Superior temporal gyrus (tissue), 1 donor: ENCODE data around the gene LAD1.

ENCODE experiments used
- DNase-seq: peaks from one replicate; pipeline ENCODE4 v3.0.0-alpha.2; 2016; ENCODE audit errors: extremely low spot score

The LAD1 gene

GRCh38 chr1:201349092-201349491, 50.0 kb downstream of the LAD1 start:
- DNase-seq: no peak

DNA sequence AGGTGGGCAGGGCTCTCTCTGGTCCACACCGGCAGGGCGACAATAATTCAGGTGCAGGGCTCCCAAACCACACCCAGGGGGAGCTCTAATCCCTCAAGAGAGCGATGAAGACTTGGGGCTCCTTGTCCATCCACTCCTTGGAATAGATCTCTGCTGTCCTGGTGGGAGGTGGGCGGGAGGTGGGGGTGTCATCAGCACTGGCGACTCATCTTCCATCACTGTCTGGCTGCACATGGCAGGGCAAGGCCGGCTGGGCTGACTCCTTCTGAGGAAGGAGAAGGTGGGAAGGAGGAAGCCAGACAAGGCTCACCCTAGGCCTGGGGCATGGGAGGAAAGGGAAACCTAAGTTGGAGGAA, 50.9 kb downstream of the LAD1 start:
- DNase-seq: peak; percentile 24

- no peak for DNase-seq
Observed at GRCh38 chr1:201347498-201348210, 51.5 kb downstream of the LAD1 start.

DNA sequence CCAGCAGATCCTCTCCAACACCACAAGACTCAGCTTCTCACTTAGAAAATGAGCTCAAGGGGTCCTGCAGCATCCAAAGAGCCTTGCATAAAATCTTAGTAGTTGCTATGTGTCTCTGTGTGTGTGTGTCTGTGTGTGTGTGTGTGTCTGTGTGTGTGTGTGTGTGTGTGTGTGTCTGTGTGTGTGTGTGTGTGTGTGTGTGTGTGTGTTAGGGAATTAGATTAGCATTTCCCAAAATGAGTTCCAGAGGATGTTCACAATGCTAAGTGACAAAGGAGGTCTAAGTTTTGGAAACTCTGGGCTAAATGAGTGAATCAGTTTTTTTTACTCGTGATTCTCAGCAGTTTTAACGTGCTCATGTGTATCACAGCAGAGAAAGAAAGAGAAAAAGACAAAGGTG, 52.1 kb downstream of the LAD1 start:
- no peak for DNase-seq

- DNase-seq: peak; percentile 40
Observed at GRCh38 chr1:201346337-201346939, 52.7 kb downstream of the LAD1 start.

DNA sequence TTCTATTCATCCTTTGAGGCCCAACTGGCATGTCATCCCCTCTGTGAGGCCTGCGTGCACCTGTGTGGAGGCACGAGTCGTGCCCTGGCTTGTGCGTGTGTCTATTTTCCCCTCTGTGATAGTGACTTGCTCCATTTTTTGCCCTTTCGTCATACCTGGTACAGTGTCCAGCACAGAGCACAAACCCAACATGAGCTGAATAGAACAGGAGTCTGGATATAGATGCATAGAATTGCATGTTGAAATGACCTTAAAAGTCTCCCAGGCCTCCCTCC, 54.1 kb downstream of the LAD1 start:
- DNase-seq: no peak

DNA sequence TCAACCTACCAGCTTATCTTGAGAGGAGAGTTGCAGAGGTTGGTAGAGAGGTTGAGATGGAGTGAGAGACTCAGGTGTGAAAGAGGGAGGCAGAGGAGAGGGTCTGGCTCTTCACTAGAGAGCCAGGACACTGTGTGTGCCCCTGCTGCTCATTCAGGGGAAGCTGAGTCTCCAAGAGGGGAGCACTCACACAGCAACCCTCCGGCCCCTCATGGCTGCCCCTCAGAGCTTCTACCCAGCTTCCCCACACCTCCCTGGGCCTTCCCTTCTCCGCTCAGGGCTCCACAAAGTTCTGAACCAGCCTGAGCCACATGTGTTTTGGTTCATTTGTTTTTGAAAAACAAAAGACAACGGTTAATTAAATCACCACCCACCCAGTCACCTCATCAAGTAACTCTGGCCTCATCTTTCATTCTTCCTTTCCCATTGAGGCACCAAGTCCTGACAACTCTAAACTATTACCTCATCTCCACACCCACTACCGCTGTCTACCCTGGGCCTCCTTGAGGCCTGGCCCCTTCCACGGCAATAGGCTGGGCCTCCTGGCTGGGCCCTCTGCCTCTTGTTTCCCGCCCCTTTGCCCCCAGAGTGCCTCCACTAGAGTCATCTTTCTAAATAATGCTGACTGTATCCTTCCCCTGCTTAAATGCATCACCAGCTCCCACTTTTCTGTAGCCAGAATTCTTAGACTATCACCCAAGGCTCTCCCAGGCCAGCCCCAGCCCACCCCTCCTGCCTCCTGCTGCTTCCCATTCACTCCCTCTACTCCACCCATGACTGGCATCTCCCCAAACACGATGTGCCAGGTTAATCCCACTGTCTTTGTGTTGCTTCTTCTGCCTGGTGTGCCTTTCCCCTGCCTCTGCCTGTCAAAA, 54.7 kb downstream of the LAD1 start:
- DNase-seq: no peak

DNA sequence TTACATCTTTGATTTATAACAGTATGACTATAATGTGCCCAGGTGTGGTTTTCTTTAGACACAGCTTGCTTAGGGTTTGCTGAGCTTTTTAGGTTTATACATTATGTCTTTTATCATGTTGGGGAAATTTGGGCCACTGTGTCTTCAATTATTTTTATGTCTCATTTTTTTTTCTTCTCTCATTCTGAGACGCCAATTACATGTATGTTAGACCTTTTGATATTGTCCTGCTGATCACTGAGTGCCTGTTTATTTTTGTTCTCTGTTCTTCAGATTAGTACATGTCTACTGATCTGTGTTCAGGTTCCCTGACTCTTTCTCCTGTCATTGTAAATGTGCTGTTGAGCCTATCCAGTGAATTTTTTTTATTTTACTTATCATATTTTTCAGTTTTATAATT, 57.7 kb downstream of the LAD1 start:
- DNase-seq: no peak

DNA sequence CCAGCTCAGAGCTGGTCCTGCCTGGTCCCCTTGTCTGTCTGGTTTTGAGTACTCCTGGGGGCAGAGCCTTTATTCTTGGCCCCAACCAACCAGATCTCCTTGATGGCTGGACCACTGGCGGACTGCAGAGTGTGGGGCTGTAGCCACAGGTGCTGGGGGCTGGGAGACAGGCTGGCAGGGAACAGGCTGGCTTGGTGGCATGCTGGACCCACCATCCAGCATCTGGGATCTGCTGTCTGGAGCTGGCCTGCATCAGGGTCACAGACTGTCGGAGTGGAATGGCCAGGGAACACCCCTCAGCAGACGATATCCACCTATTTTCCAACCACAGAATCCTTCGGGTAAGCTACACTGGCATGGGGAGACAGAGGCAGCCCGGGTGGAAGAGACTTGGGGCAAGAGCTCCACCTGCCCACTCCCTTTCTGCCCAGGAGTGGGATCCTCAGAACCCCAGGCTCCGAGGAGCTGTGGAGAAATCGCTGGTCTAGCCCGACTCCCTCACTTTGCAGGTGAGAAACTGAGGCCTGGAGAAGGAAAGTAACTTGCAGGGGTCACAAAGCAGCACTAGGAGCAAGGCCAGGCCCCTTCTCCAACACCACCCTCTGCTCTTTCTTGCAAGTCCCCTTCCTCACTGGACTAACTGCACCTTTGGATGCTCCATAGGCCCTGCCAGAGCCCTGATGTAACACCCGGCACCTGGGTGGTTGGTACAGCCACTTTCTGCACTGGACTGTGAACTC, 62.2 kb downstream of the LAD1 start:
- no peak for DNase-seq

GRCh38 chr1:201335901-201336300, 63.2 kb downstream of the LAD1 start:
- DNase-seq: no peak

- no peak for DNase-seq
Observed at GRCh38 chr1:201335174-201335870, 63.8 kb downstream of the LAD1 start.

GRCh38 chr1:201334325-201335173, 64.6 kb downstream of the LAD1 start:
- no peak for DNase-seq

- no peak for DNase-seq
Observed at GRCh38 chr1:201332616-201333335, 66.3 kb downstream of the LAD1 start.

DNA sequence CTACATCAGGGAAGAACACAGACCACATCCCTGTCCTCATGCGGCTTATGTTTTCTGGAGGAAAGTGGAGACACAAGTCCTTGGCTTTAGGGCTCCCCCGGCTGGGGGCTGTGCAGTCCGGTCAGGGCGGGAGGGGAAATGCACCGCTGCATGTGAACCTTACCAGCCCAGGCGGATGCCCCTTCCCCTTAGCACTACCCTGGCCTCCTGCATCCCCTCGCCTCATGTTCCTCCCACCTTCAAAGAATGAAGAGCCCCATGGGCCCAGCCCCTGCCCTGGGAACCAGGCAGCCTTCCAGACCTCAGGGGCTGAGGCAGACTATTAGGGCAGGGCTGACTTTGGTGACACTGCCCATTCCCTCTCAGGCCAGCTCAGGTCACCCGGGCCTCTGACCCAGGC, 67.1 kb downstream of the LAD1 start:
- no peak for DNase-seq

DNA sequence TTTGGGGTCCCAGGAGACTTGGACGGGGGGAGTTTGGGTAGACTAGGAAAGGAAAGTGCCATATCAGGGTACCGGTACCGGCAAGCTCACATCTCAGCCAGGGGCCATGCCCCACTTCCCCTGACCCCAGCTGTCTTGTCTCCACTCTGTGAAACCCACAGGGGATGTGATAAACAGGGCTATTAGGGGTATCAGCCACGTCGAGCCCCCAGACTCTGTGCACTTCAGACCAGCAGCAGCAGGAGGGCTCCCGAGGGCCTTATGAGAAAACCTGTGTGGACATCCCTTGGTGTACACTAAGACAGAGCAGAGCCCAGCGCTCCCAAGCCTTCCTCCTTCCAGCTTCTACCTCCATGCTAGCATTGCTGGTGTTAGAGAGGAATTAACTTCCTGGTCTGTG, 68.0 kb downstream of the LAD1 start:
- DNase-seq: no peak
